ENCODE measurements around the gene LAMC1. TPM values are rescaled to one million over a fixed set of nuclear protein-coding genes. Genes with fewer than 3 reads are reported as not detected.
A peak's percentile ranks its signal among the peaks of the same experiment; 100 is the strongest.

The LAMC1 gene
- total RNA-seq, 1 experiment from 2014 or later: 61.2 TPM

DNA sequence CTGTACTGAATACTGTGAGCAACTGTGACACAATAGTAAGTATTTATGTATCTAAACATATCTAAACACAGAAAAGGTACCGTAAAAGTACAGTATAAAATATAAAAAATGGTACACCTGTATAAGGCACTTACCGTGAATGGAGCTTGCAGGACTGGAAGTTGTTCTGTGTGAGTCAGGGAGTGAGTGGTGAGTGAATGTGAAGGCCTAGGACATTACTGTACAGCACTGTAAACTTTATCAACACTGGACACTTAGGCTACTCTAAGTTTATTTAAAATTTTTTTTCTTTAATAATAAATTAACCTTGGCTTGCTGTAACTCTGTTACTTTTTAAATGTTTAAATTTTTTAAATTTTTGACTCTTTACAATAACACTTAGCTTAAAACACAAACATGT lies 45.7 kb upstream of the LAMC1 start:
- Histone ChIP-seq H2AFZ (ENCODE audit: low read depth, low read length, poor library complexity, severe bottlenecking) (peak overlapping the region; percentile 45), H3K4me2 (ENCODE audit: low read length) (no peak overlapping the region), H3K4me1 (ENCODE audit: control insufficient read depth in 1 of 2, insufficient read depth in 2 of 2, low read length in 2 of 2) (peaks cover 0 to 19% of the 10 kb centered on the region in 2 experiments; a peak in 2 of 4 replicates), H3K9ac (ENCODE audit: low read length) (no peak overlapping the region), H3K79me2 (ENCODE audit: insufficient read depth, low read length) (no peaks in the 10 kb centered on the region), H3K9me3 (ENCODE audit: control insufficient read depth in 1 of 2, insufficient read depth in 1 of 2, low read depth in 1 of 2, low read length in 2 of 2) (no peaks in the 10 kb centered on the region), H3K4me3 (replicated peaks in 1 of 2; ENCODE audit: low read depth in 1 of 2, low read length in 2 of 2) (no peak overlapping the region), H3K36me3 (ENCODE audit: control insufficient read depth in 1 of 2, insufficient read depth in 2 of 2, low read length in 2 of 2) (no peaks in the 10 kb centered on the region), H3K27ac (ENCODE audit: low read depth, low read length) (no peak overlapping the region), H3K9me2 (ENCODE audit: insufficient read depth) (0 out of 2 replicates have a peak, but pooled peaks cover 4% of the 10 kb centered on the region), H4K20me1 (ENCODE audit: insufficient read depth) (no peaks in the 10 kb centered on the region), H3K27me3 (ENCODE audit: insufficient read depth, low read length) (no peaks in the 10 kb centered on the region)
- no peak for DNase-seq (ENCODE audit: low read depth, low spot score)
- TF ChIP-seq POLR2AphosphoS5 (IDR thresholded peaks at IDR 0.05; ENCODE audit: low read depth, low read length): no peak
- no peak for TF ChIP-seq EZH2 (IDR thresholded peaks at IDR 0.05)
- TF ChIP-seq MAX (IDR thresholded peaks at IDR 0.05): no peak
- TF ChIP-seq CBX3 (IDR thresholded peaks at IDR 0.05; ENCODE audit: low read depth): no peak
- no peak for TF ChIP-seq ZNF274 (IDR thresholded peaks at IDR 0.05; ENCODE audit: low read depth, low read length)
- ATAC-seq: no peak
- ChIA-PET POLR2A (no interaction called here), RAD21 (ENCODE audit: low non-redundant PET in 1 of 2, low total read pairs in 2 of 2, uncharacterized antibody in 2 of 2, unreplicated experiment in 2 of 2) (no interaction called here), CTCF (interaction anchor here (1.5 kb wide), 1 partner anchor 10 kb away, joined by 4 read pairs; no protein-coding TSS in a partner anchor)
- BruUV-seq (replicated peaks): no TSS peak
- intact Hi-C loops (cut with micrococcal nuclease): no loop called here

- no peaks in the 10 kb centered on the region for H3K27me3 ChIP-seq (ENCODE audit: insufficient read depth, low read length)
- no peak for DNase-seq (ENCODE audit: low read depth, low spot score)
- RAD21 ChIA-PET (ENCODE audit: low non-redundant PET in 1 of 2, low total read pairs in 2 of 2, uncharacterized antibody in 2 of 2, unreplicated experiment in 2 of 2): no interaction called here
- no peaks in the 10 kb centered on the region for H3K9me3 ChIP-seq (ENCODE audit: control insufficient read depth in 1 of 2, insufficient read depth in 1 of 2, low read depth in 1 of 2, low read length in 2 of 2)
- CTCF ChIA-PET: interaction anchor here (1.5 kb wide), 1 partner anchor 9 kb away, joined by 4 read pairs; no protein-coding TSS in a partner anchor
- H3K4me1 ChIP-seq (ENCODE audit: control insufficient read depth in 1 of 2, insufficient read depth in 2 of 2, low read length in 2 of 2): peaks cover 0 to 19% of the 10 kb centered on the region in 2 experiments; a peak in 2 of 4 replicates
- H3K36me3 ChIP-seq (ENCODE audit: control insufficient read depth in 1 of 2, insufficient read depth in 2 of 2, low read length in 2 of 2): no peaks in the 10 kb centered on the region
- no peak overlapping the region for H3K4me3 ChIP-seq (replicated peaks in 1 of 2; ENCODE audit: low read depth in 1 of 2, low read length in 2 of 2)
- POLR2A ChIA-PET: no interaction called here
- 0 out of 2 replicates have a peak, but pooled peaks cover 4% of the 10 kb centered on the region for H3K9me2 ChIP-seq (ENCODE audit: insufficient read depth)
- peak; percentile 32; the same call in 1 of the 2 replicates for ATAC-seq
- no peak overlapping the region for H3K27ac ChIP-seq (ENCODE audit: low read depth, low read length)
- peak overlapping the region; percentile 22; the same call in 1 of the 2 replicates for H3K4me2 ChIP-seq (ENCODE audit: low read length)
- H2AFZ ChIP-seq (ENCODE audit: low read depth, low read length, poor library complexity, severe bottlenecking): peak overlapping the region; percentile 14
- intact Hi-C loops (cut with micrococcal nuclease): no loop called here
- no peaks in the 10 kb centered on the region for H3K79me2 ChIP-seq (ENCODE audit: insufficient read depth, low read length)
- BruUV-seq (replicated peaks): no TSS peak
- H3K9ac ChIP-seq (ENCODE audit: low read length): no peak overlapping the region
- H4K20me1 ChIP-seq (ENCODE audit: insufficient read depth): no peaks in the 10 kb centered on the region
- TF ChIP-seq ZNF274 (IDR thresholded peaks at IDR 0.05; ENCODE audit: low read depth, low read length) (no peak), SRF (IDR thresholded peaks at IDR 0.05; ENCODE audit: low read depth) (no peak), CEBPB (IDR thresholded peaks at IDR 0.05; ENCODE audit: low read depth) (no peak), ELF1 (IDR thresholded peaks at IDR 0.05; ENCODE audit: borderline replicate concordance, low read depth) (no peak), CTCF (IDR thresholded peaks at IDR 0.05 in 2 of 3, conservative IDR thresholded peaks at IDR 0.05 in 1 of 3; ENCODE audit: borderline replicate concordance in 1 of 3, insufficient read depth in 1 of 3, low read depth in 2 of 3, low read length in 2 of 3) (no peak), TCF7L2 (IDR thresholded peaks at IDR 0.05; ENCODE audit: borderline replicate concordance, extremely low read depth, insufficient read depth, insufficient read length) (no peak), JUND (IDR thresholded peaks at IDR 0.05) (no peak), REST (IDR thresholded peaks at IDR 0.05; ENCODE audit: low read depth) (no peak), POLR2A (IDR thresholded peaks at IDR 0.05; ENCODE audit: borderline replicate concordance, extremely low read depth, insufficient read depth, insufficient read length) (no peak), EZH2phosphoT487 (IDR thresholded peaks at IDR 0.05; ENCODE audit: borderline replicate concordance) (no peak)
Measured at GRCh38 chr1:182978151-182978853, 44.9 kb upstream of the LAMC1 start.

All from HCT116 (cell line).